AG08396 (cell line): ENCODE data around the gene ZBED6.
"Not testable (repeated sequence)": the region's sequence is repeated elsewhere in the genome, so short reads cannot be mapped to it uniquely, and the experiment has no call there.

Experiments
- DNase-seq: peaks from one replicate; pipeline ENCODE4 v3.0.0; 2012; ENCODE audit warnings: low spot score, mixed read lengths

The ZBED6 gene

DNA sequence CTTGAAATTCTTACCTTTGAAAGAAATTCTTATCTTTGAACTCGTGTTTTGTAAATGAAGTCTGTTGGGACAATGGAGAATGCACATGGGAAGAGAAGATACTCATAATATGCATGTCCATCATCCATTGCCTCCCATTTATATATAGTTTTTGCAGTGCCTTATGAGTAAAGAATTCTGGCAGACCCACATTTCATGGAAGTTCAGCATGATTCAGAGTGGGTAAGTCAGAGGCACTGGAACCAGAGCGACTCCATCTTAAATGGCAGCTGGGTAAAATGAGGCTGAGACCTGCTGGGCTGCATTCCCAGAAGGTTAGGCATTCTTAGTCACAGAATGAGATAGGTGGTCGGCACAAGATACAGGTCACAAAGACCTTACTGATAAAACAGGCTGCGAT is 16.6 kb upstream of the ZBED6 start:
- no peak for DNase-seq

DNA sequence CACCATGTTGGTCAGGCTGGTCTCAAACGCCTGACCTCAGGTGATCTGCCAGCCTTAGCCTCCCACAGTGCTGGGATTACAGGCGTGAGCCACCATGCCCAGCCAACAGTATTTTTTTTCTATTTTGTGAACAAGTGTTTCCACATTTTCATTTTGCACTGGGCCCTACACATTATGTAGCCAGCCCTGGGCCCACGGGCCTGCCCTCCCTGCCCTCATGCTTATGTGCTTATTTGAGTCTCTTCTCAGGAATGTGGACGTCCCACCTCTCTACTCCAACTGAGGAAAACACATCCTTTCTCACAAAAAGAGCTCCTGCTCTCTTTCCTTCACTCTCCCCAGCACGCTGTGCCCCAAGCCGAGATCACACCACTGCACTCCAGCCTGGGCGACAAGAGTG is 13.5 kb upstream of the ZBED6 start:
- no peak for DNase-seq

- DNase-seq = no peak
Observed at GRCh38 chr1:203789966-203790365, 5.5 kb upstream of the ZBED6 start.

DNA sequence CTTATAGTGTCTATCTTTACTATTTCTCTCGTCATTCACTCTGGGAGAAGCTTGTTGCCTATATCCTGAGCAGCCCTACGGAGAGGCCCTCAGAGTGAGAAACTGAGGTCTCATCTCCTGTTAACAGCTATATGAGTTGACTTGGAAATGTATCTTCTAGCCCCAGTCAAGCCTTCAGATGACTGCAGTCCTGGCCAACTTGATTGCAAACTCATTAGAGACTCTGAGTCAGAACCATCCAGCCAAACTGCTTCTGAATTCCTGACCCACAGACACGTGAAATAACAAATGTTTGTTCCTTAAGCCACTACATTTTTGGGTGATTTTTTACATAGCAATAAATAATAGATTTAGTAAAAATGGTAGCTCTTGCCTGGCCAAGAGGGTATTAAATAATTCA is 3.9 kb upstream of the ZBED6 start:
- DNase-seq = no peak

GRCh38 chr1:203792486-203792885 is 2.9 kb upstream of the ZBED6 start:
- DNase-seq = no peak

DNA sequence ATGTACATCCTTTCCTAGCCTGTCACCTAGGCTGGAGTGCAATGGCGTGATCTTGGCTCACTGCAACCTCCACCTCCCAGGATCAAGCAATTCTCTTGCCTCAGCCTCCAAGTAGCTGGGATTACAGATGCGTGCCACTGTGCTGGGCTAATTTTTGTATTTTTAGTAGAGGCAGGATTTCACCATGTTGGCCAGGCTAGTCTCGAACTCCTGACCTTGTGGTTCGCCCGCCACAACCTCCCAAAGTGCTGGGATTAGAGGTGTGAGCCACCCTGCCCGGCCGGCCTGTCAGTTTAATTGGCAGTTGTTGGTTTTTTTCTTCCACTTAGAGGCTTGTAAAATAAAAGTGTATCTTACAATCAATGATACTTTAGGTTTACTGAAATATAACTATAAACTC is 1.9 kb upstream of the ZBED6 start:
- not testable (repeated sequence) for DNase-seq

GRCh38 chr1:203794764-203795440 is 521 bp upstream of the ZBED6 start:
- no peak for DNase-seq

GRCh38 chr1:203796236-203796605 is 798 bp downstream of the ZBED6 start:
- DNase-seq = no peak

- DNase-seq = no peak
Observed at GRCh38 chr1:203797216-203797615, 1.8 kb downstream of the ZBED6 start.

GRCh38 chr1:203797948-203798655 is 2.7 kb downstream of the ZBED6 start:
- DNase-seq = no peak

DNA sequence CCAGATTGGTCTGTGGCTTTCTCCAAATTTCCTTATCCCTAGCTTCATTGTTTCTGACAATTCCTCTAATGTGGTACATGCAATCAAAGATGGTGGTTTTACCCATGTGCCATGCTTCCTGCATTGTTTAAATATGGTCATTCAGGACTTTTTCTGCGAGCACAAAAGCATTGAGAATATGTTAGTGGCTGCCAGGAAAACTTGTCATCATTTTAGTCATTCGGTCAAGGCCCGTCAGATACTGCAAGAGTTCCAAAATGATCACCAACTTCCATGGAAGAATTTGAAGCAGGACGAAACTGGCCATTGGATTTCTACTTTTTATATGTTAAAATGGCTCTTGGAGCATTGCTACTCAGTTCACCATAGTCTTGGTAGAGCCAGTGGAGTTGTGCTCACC is 3.7 kb downstream of the ZBED6 start:
- no peak for DNase-seq

GRCh38 chr1:203799971-203800370 is 4.5 kb downstream of the ZBED6 start:
- DNase-seq = no peak

- no peak for DNase-seq
Observed at GRCh38 chr1:203805689-203806088, 10.3 kb downstream of the ZBED6 start.

- no peak for DNase-seq
Observed at GRCh38 chr1:203807196-203807595, 11.8 kb downstream of the ZBED6 start.

DNA sequence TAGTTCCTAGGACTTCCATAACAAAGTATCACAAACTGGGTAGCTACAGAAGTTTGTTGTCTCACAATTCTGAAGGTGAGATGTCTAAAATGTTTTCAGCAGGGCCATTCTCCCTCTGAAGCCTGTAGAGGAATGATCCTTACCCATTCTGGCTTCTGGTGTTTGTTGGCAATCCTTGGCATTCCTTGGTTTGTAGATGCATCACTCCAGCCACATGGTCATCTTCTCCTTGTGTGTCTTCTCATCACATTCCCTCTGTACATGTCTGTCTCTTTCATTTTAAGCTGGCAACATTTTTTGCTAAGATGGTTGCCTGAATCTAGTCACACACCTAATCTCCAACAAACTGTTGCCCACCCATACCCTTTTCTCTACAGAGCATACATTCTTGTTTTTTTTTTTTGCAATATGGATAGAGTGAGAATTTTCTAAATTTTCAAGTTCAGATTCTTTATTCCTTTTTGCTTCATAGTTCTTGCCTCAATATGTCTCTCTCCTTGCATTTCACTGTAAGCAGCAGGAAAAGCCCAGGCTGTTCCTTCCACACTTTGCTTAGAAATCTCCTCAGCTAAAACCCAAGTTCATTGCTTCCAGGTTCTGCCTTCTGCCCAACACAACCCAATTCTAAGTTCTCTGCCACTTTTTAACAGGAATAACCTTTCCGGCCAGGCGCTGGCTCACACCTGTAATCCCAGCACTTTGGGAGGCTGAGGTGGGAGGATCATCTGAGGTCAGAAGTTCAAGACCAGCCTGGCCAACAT is 18.3 kb downstream of the ZBED6 start:
- no peak for DNase-seq

DNA sequence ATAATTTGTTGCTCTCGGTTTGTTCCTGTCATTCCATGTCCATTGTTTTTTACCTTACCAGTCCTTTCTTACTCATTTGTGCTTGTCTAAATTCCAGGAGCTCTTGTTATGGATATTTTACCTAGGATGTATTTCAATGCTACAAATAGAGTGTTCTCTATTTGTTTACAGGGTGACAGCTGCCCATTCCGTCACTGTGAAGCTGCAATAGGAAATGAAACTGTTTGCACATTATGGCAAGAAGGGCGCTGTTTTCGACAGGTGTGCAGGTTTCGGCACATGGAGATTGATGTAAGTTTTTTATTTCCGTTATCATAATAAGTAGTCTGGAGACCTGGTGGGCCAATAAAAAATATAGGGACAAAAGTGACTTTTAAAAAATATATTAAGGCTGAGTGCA is 23.0 kb downstream of the ZBED6 start:
- no peak for DNase-seq

- DNase-seq = no peak
Observed at GRCh38 chr1:203823306-203823705, 27.9 kb downstream of the ZBED6 start.

GRCh38 chr1:203826175-203826574 is 30.8 kb downstream of the ZBED6 start:
- DNase-seq = no peak

DNA sequence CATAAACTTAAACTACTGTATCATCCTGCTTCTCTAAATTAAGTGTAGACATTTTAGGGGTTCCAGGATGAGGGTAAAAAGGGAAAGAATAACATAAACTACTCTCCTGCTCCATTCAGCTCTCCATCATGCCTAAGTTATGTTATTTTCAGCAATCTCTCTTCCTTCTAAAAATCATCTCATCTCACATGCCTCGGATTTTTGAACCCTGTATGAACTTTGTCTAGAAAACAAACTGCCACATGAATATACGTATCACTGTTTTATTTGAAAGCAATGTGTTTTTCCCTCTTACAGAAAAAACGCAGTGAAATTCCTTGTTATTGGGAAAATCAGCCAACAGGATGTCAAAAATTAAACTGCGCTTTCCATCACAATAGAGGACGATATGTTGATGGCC is 32.6 kb downstream of the ZBED6 start:
- no peak for DNase-seq

GRCh38 chr1:203828503-203828902 is 33.1 kb downstream of the ZBED6 start:
- DNase-seq = no peak

DNA sequence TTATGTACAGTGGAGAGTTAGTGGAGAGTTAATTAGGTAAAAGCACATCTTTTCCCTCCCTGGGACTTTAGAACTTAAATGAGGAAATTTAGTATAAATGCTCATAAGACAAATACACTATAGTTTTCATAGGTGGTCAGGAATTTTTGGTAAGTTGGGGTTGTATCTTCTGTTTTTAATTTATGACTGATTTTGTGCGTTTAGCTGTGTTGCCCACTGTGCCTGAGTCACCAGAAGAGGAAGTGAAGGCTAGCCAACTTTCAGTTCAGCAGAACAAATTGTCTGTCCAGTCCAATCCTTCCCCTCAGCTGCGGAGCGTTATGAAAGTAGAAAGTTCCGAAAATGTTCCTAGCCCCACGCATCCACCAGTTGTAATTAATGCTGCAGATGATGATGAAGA is 33.8 kb downstream of the ZBED6 start:
- not testable (repeated sequence) for DNase-seq

- DNase-seq = no peak
Observed at GRCh38 chr1:203835476-203835875, 40.1 kb downstream of the ZBED6 start.

DNA sequence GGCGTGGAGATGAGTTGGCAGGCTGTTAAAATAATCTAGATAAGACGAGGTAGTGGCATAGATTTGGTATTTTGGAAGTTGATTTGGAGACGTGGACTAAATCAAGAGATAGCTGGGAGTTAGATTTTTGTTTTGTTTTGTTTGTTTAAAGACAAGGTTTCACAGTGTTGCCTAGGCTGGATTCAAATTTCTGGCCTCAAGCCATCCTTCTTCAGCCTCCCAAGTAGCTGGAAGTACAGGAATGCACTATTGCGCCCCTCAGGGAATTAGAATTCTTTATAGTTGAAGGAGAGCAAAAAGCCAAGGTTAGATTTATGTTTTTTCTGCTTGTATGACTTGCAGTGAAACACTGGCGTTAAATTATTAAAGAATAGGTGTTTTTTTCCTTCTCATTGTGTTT is 43.7 kb downstream of the ZBED6 start:
- no peak for DNase-seq
